GM13976 (cell line): ENCODE data around the gene CAPN13.

Source experiments
- DNase-seq: peaks from one replicate; pipeline ENCODE4 v3.0.0; 2012; ENCODE audit warnings: low spot score
- CTCF ChIP-seq: IDR thresholded peaks from 2 replicates; pipeline ENCODE4 v1.5.1; 2012; ENCODE audit warnings: borderline replicate concordance, mild to moderate bottlenecking; ENCODE audit not compliant: insufficient read depth; ENCODE audit errors: extremely low read depth, missing control alignments, control extremely low read depth
- in situ Hi-C: fragments of 300-500 bp; cut with MboI; formaldehyde crosslinking; loops from one replicate; pipeline ENCODE4 v1.12.0; 2022; ENCODE audit warnings: low sequenced_read_pairs, mixed read lengths, inconsistent platforms; ENCODE audit not compliant: unreplicated experiment

CAPN13 gene

GRCh38 chr2:30677231-30677630, 130.0 kb downstream of the CAPN13 start:
- in situ Hi-C loops, result no loop called here
- DNase-seq, result no peak
- no peak for TF ChIP-seq CTCF

- TF ChIP-seq CTCF, result no peak
- in situ Hi-C loops, result no loop called here
- no peak for DNase-seq
Measured at GRCh38 chr2:30675758-30676157, 131.5 kb downstream of the CAPN13 start.

GRCh38 chr2:30673127-30673526, 134.1 kb downstream of the CAPN13 start:
- in situ Hi-C loops, result no loop called here
- no peak for DNase-seq
- TF ChIP-seq CTCF, result no peak
